Fibroblast of villous mesenchyme (primary cell): Measurements from ENCODE around the gene HOMEZ. TPM values are rescaled to one million over a fixed set of nuclear protein-coding genes. Genes with fewer than 3 reads are reported as not detected.
"Not testable (repeated sequence)": the region's sequence is repeated elsewhere in the genome, so short reads cannot be mapped to it uniquely, and the experiment has no call there.

Experiments
- DNase-seq: peaks from one replicate; pipeline ENCODE4 v3.0.0-alpha.2; 2010; ENCODE audit warnings: low read depth
- H3K4me3 ChIP-seq: 2 replicates; pipeline ENCODE4 v1.5.1; 2011; ENCODE audit warnings: low read depth, mild to moderate bottlenecking, low read length
- total RNA-seq: library from RNA; depleted of rRNA; stranded (reverse); fragments of >200 nt; gene quantifications from 2 replicates; pipeline ENCODE4 v1.2.3, GENCODE V29; 2012
- TF ChIP-seq, protein P1 (sequence below): IDR thresholded peaks from 2 replicates; pipeline ENCODE4 v1.5.1; 2012; ENCODE audit warnings: low read depth, mild to moderate bottlenecking, low read length; ENCODE audit not compliant: insufficient read depth

HOMEZ gene
- total RNA-seq, 1 donor = 6.0 TPM

DNA sequence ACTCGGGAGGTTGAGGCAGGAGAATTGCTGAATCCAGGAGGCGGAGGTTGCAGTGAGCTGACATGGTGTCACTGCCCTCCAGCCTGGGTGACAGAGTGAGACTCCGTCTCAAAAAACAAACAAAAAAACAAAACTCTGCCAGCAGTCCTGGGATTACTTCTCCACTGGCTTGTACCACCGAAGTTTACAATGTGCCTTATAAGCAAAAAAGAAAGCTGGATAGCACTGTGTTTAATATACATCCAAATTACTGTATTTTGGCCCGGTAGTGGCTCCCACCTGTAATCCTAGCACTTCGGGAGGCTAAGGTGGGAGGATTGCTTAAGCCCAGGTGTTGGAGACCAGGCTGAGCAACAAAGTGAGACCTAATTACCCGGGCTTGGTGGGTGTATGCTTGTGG lies 16.7 kb downstream of the HOMEZ start:
- TF ChIP-seq, protein P1, sequence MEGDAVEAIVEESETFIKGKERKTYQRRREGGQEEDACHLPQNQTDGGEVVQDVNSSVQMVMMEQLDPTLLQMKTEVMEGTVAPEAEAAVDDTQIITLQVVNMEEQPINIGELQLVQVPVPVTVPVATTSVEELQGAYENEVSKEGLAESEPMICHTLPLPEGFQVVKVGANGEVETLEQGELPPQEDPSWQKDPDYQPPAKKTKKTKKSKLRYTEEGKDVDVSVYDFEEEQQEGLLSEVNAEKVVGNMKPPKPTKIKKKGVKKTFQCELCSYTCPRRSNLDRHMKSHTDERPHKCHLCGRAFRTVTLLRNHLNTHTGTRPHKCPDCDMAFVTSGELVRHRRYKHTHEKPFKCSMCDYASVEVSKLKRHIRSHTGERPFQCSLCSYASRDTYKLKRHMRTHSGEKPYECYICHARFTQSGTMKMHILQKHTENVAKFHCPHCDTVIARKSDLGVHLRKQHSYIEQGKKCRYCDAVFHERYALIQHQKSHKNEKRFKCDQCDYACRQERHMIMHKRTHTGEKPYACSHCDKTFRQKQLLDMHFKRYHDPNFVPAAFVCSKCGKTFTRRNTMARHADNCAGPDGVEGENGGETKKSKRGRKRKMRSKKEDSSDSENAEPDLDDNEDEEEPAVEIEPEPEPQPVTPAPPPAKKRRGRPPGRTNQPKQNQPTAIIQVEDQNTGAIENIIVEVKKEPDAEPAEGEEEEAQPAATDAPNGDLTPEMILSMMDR = no peak
- no peak overlapping the region for H3K4me3 ChIP-seq
- DNase-seq = no peak

DNA sequence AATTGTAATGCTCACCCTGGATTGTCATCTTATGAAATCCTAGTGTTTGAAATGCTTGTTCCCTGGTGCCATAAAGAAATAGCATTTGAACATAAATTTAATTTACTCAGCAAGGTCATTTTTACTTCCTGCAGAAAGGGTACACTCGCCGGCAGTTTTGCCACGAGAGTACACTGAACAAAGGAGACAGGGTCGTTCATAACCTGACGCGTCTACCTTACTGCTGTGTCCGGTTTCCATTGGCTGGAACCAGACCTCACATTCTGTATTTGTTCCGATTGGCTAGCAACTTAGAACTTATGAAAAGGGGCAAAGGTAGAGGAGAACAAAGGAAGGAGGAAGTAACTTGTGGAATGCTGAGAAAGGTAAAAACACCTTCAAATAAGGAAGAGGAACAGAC lies 25.1 kb downstream of the HOMEZ start:
- DNase-seq, H3K4me3 ChIP-seq: not testable (repeated sequence)

DNA sequence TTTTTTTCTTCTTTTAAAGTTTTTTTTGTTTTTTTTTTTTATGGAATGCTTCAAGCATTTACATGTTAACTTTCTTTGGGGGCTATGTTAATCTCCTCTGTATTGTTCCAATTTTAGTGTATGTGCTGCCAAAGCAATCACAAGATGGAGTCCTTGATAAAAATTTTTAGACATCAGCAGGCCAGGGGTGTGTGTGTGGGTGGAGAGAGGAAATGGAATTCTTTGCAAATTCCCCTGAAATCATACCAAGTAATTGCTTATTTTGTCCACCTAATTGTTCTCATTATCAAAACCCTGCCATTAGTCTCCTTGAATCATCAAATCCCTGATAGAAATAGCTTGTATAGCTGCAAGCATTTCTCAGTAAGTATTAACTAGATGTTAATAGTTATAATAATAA lies 26.5 kb downstream of the HOMEZ start:
- DNase-seq = no peak
- TF ChIP-seq, protein P1 = no peak
- no peak overlapping the region for H3K4me3 ChIP-seq

DNA sequence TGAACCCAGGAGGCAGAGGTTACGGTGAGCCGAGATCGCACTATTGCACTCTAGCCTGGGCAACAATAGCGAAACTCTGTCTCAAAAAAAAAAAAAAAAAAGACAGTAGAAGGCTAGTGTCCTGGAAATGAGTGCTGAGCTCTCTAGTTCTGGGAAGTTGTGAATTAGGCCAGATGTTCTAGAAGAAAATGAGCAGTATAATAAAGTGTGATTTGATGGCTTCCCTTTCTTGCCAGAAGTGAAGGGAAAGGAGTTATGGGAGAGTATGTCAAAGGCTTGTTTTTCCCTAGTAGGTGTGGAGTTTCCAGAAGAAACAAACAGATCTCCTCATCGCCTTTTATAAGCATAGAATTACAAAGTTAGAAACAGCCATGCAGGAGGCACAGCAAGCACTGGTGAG lies 27.7 kb downstream of the HOMEZ start:
- TF ChIP-seq, protein P1 = no peak
- no peak overlapping the region for H3K4me3 ChIP-seq
- DNase-seq = no peak

DNA sequence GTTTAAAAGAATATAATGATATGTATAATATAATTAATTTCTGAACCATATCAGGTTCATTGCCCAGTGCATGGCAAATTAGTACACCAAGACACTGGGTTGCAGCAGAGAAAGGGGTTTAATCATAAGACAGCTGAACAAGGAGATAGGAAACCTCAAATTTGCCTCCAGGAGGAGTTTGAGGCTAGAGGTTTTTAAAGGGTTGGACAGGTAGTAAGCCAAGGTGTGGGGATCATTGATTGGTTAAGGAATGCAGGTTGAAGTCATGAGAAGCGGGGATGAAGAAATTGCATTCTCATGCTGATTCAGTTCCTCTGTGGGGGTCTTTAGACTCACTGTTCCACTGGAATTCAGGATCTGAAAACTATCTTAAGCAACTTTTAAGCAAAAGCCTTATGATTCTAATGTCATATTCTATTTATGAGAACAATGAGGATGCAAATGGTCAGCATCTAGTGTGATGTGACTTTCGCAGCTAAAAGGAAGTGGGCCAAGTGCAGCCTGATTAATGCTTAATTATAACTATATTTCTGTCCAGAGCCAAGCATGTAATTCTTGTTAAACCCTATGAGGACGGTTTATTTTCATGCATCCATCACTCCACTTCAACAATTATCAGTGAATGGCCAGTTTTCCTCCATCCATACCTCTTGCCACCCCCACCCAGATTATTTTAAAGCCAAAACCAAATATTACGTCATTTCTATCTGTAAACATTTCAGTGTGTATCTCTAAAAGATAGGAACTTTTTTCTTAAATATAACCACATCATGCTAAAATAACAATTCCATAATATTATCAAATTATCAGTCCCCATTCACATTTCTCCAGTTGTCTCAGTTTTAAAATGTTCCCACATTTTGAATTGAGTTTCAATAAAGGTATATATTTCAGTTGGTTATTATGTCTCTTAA lies 33.3 kb downstream of the HOMEZ start:
- no peak overlapping the region for H3K4me3 ChIP-seq
- DNase-seq = no peak
- TF ChIP-seq, protein P1 = no peak

DNA sequence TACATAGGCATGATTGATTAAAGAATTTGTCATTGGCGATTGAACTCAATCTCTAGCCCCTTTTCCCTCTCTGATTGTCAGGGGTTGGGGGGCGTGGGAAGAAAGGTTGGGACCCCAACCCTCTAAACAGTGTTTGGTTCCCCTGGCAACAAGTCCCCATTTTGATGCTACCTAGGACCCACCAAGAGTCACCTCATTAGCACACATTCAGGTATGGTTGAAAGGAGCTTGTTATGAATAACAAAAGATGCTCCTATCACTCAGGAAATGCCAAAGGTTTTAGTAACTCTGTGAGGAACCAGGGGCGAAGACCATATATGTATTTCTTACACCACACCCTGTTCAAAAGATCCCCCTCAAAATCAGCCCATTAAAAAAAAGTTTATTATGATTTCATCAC lies 33.9 kb downstream of the HOMEZ start:
- no peak overlapping the region for H3K4me3 ChIP-seq
- TF ChIP-seq, protein P1 = no peak
- no peak for DNase-seq

DNA sequence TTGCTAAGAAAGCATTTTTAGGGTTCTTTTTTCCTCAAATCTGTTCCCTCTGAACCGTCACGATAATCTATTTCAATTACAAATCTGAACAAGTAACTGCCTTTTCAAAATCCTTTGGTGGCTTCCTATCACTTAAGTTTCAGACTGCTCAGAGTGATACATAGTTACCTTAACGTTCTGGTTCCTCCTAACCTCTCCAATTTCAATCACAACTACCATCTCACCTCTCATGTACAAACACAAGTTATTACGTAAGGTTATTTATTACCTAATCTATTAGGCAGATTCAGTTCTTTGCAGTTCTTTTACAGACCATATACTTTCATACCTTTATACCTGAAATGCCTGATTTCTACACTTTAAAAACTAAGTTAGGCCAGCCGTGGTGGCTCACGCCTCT lies 36.1 kb downstream of the HOMEZ start:
- TF ChIP-seq, protein P1 = no peak
- DNase-seq = no peak
- no peak overlapping the region for H3K4me3 ChIP-seq
